Endothelial cell (in vitro differentiated cells): Measurements from ENCODE around the gene USP35. TPM values are rescaled to one million over a fixed set of nuclear protein-coding genes. Genes with fewer than 3 reads are reported as not detected.
A peak's percentile ranks its signal among the peaks of the same experiment; 100 is the strongest.
"Not testable (repeated sequence)": the region's sequence is repeated elsewhere in the genome, so short reads cannot be mapped to it uniquely, and the experiment has no call there.

Experiments
- DNase-seq: peaks from one replicate; pipeline ENCODE4 v3.0.0; 2021; ENCODE audit warnings: low spot score
- H3K27ac Mint-ChIP-seq: one replicate; pipeline ENCODE4 v1.8.0; 2021; ENCODE audit warnings: mixed read lengths, inconsistent platforms; ENCODE audit not compliant: unreplicated experiment
- H3K27me3 Mint-ChIP-seq: one replicate; pipeline ENCODE4 v1.8.0; 2021; ENCODE audit warnings: mild to moderate bottlenecking, moderate library complexity, mixed read lengths, inconsistent platforms; ENCODE audit not compliant: unreplicated experiment
- H3K36me3 Mint-ChIP-seq: one replicate; pipeline ENCODE4 v1.8.0; 2021; ENCODE audit warnings: mild to moderate bottlenecking, low read depth, mixed read lengths, inconsistent platforms; ENCODE audit not compliant: unreplicated experiment
- H3K4me1 Mint-ChIP-seq: one replicate; pipeline ENCODE4 v1.8.0; 2021; ENCODE audit warnings: mild to moderate bottlenecking, mixed read lengths, inconsistent platforms; ENCODE audit not compliant: unreplicated experiment
- H3K4me3 Mint-ChIP-seq: one replicate; pipeline ENCODE4 v1.8.0; 2021; ENCODE audit warnings: mild to moderate bottlenecking, mixed read lengths, inconsistent platforms; ENCODE audit not compliant: unreplicated experiment
- H3K9me3 Mint-ChIP-seq: one replicate; pipeline ENCODE4 v1.8.0; 2021; ENCODE audit warnings: mixed read lengths, inconsistent platforms; ENCODE audit not compliant: unreplicated experiment
- total RNA-seq: library from RNA; stranded (reverse); fragmentation: NEBNext Ultra II Directional; extraction: Animal tissue kit (Norgen Biotek cat#: 25700); gene quantifications from one replicate; pipeline ENCODE4 v1.2.1, GENCODE V29; 2021; ENCODE audit not compliant: unreplicated experiment
- TF ChIP-seq, protein P1 (sequence below): fragments of 200-600 bp; sonication (generic); IDR thresholded peaks from one replicate; pipeline ENCODE4 v1.5.0; 2021; ENCODE audit warnings: antibody characterized with exemption; ENCODE audit not compliant: unreplicated experiment

USP35 gene
- total RNA-seq, 1 donor from 2014 or later: 26.0 TPM

DNA sequence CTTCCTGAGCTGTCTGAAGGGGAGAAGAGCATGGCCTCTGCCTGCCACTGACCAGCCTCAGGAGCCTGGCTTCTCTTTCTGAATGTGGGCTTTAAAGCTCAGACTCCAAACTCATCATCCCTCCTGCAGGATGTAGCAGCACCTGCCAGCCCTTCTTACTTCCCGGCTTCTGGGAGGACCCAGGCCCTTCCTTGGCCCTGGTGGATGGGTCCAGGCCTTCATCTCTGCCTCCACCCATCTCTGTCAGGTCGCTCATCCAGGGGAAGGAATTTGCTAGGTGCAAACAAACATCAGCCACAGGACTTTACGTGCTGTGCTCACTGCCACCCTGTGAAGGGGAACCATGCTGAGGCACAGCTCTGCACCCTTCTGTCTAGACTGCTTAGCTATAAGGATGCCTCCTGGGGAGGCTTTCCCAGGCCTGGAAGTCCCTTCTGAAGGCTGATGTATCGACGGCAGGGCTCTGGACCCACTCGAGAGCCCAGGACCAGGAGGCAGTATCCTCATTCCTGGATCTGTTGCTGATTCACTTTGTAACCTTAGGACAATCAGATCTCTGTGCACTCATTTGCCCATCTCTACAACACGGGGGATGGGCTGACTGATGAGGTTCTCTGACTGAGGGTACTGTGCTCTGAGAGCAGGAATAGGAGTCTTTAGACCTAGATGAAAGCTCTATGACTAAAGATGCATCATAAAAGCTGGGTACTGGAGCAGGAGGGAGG, 30.9 kb downstream of the USP35 start:
- H3K36me3 Mint-ChIP-seq: peaks cover 68% of the 10 kb centered on the region
- no peak overlapping the region for H3K27ac Mint-ChIP-seq
- H3K4me3 Mint-ChIP-seq: no peak overlapping the region
- peaks cover 45% of the 10 kb centered on the region for H3K27me3 Mint-ChIP-seq
- no peak for DNase-seq
- TF ChIP-seq, protein P1, sequence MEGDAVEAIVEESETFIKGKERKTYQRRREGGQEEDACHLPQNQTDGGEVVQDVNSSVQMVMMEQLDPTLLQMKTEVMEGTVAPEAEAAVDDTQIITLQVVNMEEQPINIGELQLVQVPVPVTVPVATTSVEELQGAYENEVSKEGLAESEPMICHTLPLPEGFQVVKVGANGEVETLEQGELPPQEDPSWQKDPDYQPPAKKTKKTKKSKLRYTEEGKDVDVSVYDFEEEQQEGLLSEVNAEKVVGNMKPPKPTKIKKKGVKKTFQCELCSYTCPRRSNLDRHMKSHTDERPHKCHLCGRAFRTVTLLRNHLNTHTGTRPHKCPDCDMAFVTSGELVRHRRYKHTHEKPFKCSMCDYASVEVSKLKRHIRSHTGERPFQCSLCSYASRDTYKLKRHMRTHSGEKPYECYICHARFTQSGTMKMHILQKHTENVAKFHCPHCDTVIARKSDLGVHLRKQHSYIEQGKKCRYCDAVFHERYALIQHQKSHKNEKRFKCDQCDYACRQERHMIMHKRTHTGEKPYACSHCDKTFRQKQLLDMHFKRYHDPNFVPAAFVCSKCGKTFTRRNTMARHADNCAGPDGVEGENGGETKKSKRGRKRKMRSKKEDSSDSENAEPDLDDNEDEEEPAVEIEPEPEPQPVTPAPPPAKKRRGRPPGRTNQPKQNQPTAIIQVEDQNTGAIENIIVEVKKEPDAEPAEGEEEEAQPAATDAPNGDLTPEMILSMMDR: no peak
- peaks cover 6% of the 10 kb centered on the region for H3K4me1 Mint-ChIP-seq
- no peaks in the 10 kb centered on the region for H3K9me3 Mint-ChIP-seq

DNA sequence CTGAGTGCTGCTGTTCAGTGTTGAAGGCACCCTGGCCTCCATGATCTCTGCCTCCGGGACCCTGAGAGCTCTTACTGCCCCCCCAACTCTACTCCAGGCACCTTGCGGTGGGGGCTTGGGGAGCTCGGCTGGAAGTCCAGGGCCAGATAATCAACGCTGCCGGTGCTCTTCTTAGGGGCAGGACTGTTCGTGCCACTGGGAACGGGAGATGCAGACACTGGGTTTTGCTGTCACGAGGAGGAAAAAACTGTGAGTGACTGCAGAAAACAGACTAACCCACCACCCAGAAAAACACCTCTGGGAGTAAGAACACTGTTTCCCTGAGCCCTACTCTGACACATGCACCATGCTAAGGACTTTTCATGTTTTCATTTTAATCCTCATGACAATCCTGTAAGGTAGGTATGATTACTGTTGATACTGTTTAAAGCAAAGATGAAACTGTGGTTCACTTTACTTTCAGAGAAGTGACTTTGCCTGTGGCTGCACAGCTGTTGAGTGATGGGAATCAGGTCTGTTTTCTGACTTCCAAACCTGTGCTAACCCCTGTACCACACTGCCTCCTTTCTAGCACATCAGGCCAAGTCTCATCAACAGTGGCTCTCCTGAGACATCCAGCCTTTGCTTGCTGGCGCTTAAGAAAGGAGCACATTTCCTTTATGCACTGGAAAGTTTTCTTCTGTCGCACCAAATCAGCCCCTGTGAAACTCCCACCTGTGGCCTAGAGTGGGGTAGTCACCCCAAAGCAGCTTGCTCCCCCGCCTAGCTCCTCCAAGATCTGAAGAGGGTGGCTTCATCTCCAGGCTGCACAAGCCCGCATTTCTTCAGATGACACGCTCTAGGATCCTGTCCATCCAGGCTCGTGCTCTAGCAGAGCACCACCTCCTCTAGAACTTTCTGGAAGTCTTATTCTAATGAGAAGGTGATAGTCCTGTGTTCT, 31.8 kb downstream of the USP35 start:
- H3K27me3 Mint-ChIP-seq: peaks cover 40% of the 10 kb centered on the region
- H3K27ac Mint-ChIP-seq: peak overlapping the region; percentile 17

DNA sequence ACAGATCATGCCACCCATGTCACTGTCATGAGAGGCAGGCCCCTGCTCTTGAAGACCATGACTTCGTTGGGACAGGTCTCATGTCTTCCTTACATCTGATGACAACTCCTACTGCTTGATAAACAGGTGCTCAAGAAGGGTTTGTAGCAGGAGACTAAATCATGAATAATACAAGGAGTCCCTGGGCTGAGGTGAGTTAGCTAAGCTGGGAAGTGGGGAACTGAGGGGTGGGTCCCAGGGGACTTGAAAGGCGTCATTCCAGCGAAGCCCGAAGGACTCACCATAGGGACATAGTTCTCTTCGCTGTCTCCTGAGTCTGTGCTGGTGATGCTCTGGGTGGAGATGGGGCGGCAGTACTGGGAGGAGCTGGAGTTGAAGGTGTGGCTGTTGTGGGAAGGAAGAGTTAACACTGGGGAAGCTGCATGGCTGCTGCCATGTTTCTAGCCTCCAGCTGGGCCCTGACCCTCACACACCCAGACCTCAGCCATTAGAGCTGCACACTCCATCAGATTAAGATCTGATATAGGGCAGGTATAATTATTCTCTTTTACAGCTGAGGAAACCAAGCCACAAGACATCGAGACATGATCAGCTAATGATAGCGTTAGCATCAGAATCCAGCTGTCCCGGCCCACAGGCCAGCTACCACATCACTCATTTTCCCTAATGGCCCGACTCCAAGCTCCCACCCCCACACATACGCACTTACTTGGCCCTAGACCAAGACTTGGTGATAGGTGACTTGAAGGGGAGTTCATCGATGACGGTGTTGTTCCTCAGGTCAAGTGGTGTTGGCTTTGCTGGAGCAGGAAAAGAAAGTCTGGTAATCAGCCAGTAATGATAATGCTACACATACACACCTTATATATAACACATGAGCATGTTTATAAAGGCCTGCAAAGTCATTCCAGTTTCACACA, 32.9 kb downstream of the USP35 start:
- H3K27me3 Mint-ChIP-seq: peaks cover 34% of the 10 kb centered on the region
- TF ChIP-seq, protein P1: no peak
- H3K4me3 Mint-ChIP-seq: peak overlapping the region; percentile 58
- H3K9me3 Mint-ChIP-seq: no peaks in the 10 kb centered on the region
- peaks cover 6% of the 10 kb centered on the region for H3K4me1 Mint-ChIP-seq
- peaks cover 71% of the 10 kb centered on the region for H3K36me3 Mint-ChIP-seq
- DNase-seq: no peak
- peak overlapping the region; percentile 70 for H3K27ac Mint-ChIP-seq

More for the DNA sequence above, 31.8 kb downstream of the USP35 start:
- Mint-ChIP-seq H3K4me1 (peaks cover 6% of the 10 kb centered on the region), H3K9me3 (no peaks in the 10 kb centered on the region), H3K4me3 (peak overlapping the region; percentile 58), H3K36me3 (peaks cover 68% of the 10 kb centered on the region)
- no peak for DNase-seq
- TF ChIP-seq, protein P1: no peak

DNA sequence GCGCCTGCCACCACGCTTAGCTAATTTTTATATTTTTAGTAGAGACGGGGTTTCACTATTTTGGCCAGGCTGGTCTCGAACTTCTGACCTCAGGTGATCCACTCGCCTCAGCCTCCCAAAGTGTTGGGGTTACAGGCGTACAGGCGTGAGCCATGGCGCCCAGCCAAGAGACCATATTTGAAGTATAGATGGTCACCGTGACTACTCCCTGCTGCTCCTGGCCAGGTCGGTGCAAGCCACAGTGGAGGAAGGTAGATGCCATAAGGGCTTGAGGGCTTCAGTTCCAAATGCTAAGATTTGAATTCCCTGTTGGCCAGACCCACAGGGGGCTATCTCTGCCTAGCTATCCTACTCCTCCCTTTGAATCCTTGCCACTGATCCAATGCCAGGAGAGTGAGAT, 34.0 kb downstream of the USP35 start:
- not testable (repeated sequence) for H3K4me1 Mint-ChIP-seq, H3K27ac Mint-ChIP-seq, DNase-seq, H3K4me3 Mint-ChIP-seq, H3K9me3 Mint-ChIP-seq
- peaks cover 28% of the 10 kb centered on the region for H3K27me3 Mint-ChIP-seq
- peaks cover 65% of the 10 kb centered on the region for H3K36me3 Mint-ChIP-seq
